Measurements from ENCODE around the gene PAM. TPM values are rescaled to one million over a fixed set of nuclear protein-coding genes. Genes with fewer than 3 reads are reported as not detected.

PAM gene
- polyA plus RNA-seq, 1 donor from 2014 or later, result 363 TPM

- TF ChIP-seq EZH2 (IDR thresholded peaks at IDR 0.05; ENCODE audit: borderline replicate concordance, insufficient read depth, low read length, poor library complexity, severe bottlenecking), result no peak
Measured at GRCh38 chr5:102737805-102738469, 17.2 kb upstream of the PAM start (continued).

GRCh38 chr5:102740515-102740914 lies 14.6 kb upstream of the PAM start:
- Histone ChIP-seq H3K36me3 (ENCODE audit: insufficient read depth, low read length) (no peaks in the 10 kb centered on the region), H4K20me1 (ENCODE audit: insufficient read depth) (no peaks in the 10 kb centered on the region), H3K27ac (ENCODE audit: low read length) (no peak overlapping the region), H3F3A (ENCODE audit: insufficient read depth, low read length, poor library complexity, severe bottlenecking) (no peaks in the 10 kb centered on the region), H3K4me2 (ENCODE audit: low read length) (no peak overlapping the region), H2AFZ (ENCODE audit: low read depth, low read length) (no peak overlapping the region), H3K79me2 (replicated peaks; ENCODE audit: insufficient read depth, low read length) (no peaks in the 10 kb centered on the region), H3K27me3 (ENCODE audit: insufficient read depth, low read depth, low read length) (no peaks in the 10 kb centered on the region), H3K4me3 (ENCODE audit: low read length) (no peak overlapping the region), H3K9me2 (ENCODE audit: insufficient read depth, low read length) (no peaks in the 10 kb centered on the region), H3K9ac (ENCODE audit: low read length) (no peak overlapping the region), H3K9me3 (ENCODE audit: low read length) (no peaks in the 10 kb centered on the region)
- TF ChIP-seq MXI1 (conservative IDR thresholded peaks at IDR 0.05; ENCODE audit: poor library complexity, severe bottlenecking) (no peak), CTCF (IDR thresholded peaks at IDR 0.05; ENCODE audit: poor library complexity, severe bottlenecking) (no peak), REST (IDR thresholded peaks at IDR 0.05; ENCODE audit: borderline replicate concordance) (no peak), RAD21 (conservative IDR thresholded peaks at IDR 0.05) (no peak), SMC3 (conservative IDR thresholded peaks at IDR 0.05; ENCODE audit: poor library complexity) (no peak), EP300 (conservative IDR thresholded peaks at IDR 0.05; ENCODE audit: poor library complexity, severe bottlenecking) (no peak), EZH2 (IDR thresholded peaks at IDR 0.05; ENCODE audit: borderline replicate concordance, insufficient read depth, low read length, poor library complexity, severe bottlenecking) (no peak), POLR2AphosphoS5 (IDR thresholded peaks at IDR 0.05) (no peak), TAF1 (IDR thresholded peaks at IDR 0.05; ENCODE audit: low read depth) (no peak)

- Histone ChIP-seq H3K79me2 (replicated peaks; ENCODE audit: insufficient read depth, low read length) (no peaks in the 10 kb centered on the region), H2AFZ (ENCODE audit: low read depth, low read length) (peak overlapping the region; percentile 0), H3F3A (ENCODE audit: insufficient read depth, low read length, poor library complexity, severe bottlenecking) (no peaks in the 10 kb centered on the region), H3K9ac (ENCODE audit: low read length) (peak overlapping the region; percentile 52), H3K27me3 (ENCODE audit: insufficient read depth, low read depth, low read length) (no peaks in the 10 kb centered on the region), H3K4me2 (ENCODE audit: low read length) (peak overlapping the region; percentile 13), H3K36me3 (ENCODE audit: insufficient read depth, low read length) (no peaks in the 10 kb centered on the region), H3K9me3 (ENCODE audit: low read length) (no peaks in the 10 kb centered on the region), H4K20me1 (ENCODE audit: insufficient read depth) (no peaks in the 10 kb centered on the region), H3K27ac (ENCODE audit: low read length) (peak overlapping the region; percentile 93), H3K4me3 (ENCODE audit: low read length) (peak overlapping the region; percentile 37), H3K9me2 (ENCODE audit: insufficient read depth, low read length) (no peaks in the 10 kb centered on the region)
- no peak for TF ChIP-seq RAD21 (conservative IDR thresholded peaks at IDR 0.05)
- TF ChIP-seq SMC3 (conservative IDR thresholded peaks at IDR 0.05; ENCODE audit: poor library complexity), result no peak
- TF ChIP-seq POLR2AphosphoS5 (IDR thresholded peaks at IDR 0.05), result no peak
- TF ChIP-seq EZH2 (IDR thresholded peaks at IDR 0.05; ENCODE audit: borderline replicate concordance, insufficient read depth, low read length, poor library complexity, severe bottlenecking), result no peak
- no peak for TF ChIP-seq TAF1 (IDR thresholded peaks at IDR 0.05; ENCODE audit: low read depth)
- TF ChIP-seq REST (IDR thresholded peaks at IDR 0.05; ENCODE audit: borderline replicate concordance), result peak; percentile 17
Measured at GRCh38 chr5:102742215-102742614, 12.9 kb upstream of the PAM start.

Measured in neural cell (in vitro differentiated cells).